Transverse colon (tissue), 4 donors: Measurements from ENCODE around the gene BABAM1. TPM values are rescaled to one million over a fixed set of nuclear protein-coding genes. Genes with fewer than 3 reads are reported as not detected.

ENCODE experiments used
- DNase-seq: peaks from one replicate; pipeline ENCODE4 v3.0.0-alpha.2; 2019
- H3K27ac ChIP-seq, 4 donors: fragments of 200-600 bp; sonication (generic); 2 replicates each; pipeline ENCODE4 v1.5.1; 2016 to 2018; ENCODE audit warnings: inconsistent platforms in 4 of 4
- H3K27me3 ChIP-seq: fragments of 200-600 bp; sonication (generic); 2 replicates; pipeline ENCODE4 v1.5.1; 2017; ENCODE audit warnings: inconsistent platforms
- H3K36me3 ChIP-seq, 4 donors: fragments of 200-600 bp; sonication (generic); 2 replicates each; pipeline ENCODE4 v1.5.1; 2017 to 2019; ENCODE audit warnings: inconsistent platforms in 4 of 4
- H3K4me1 ChIP-seq, 4 donors: fragments of 200-600 bp; sonication (generic); 2 replicates each; pipeline ENCODE4 v1.5.1; 2017 to 2020; ENCODE audit warnings: inconsistent platforms in 4 of 4
- H3K4me3 ChIP-seq, 4 donors: fragments of 200-600 bp; sonication (generic); 1 replicate in 1 of 4; 2 replicates in 3 of 4; pipeline versions ENCODE4 v1.5.1 to v1.6.1; 2017 to 2019; ENCODE audit warnings: inconsistent platforms in 4 of 4
- H3K9me3 ChIP-seq, 2 donors: fragments of 200-600 bp; sonication (generic); 2 replicates each; pipeline ENCODE4 v1.5.1; 2017 to 2019; ENCODE audit warnings: inconsistent platforms in 2 of 2
- EP300 ChIP-seq: sonication (generic); formaldehyde crosslinking; IDR thresholded peaks from one replicate; pipeline ENCODE4 v1.6.1; 2017; ENCODE audit warnings: antibody characterized with exemption, low read depth
- POLR2A ChIP-seq: fragments of 450-650 bp; IDR thresholded peaks from one replicate; pipeline ENCODE4 v1.6.1; 2016; ENCODE audit warnings: antibody characterized with exemption, mild to moderate bottlenecking, moderate library complexity
- POLR2AphosphoS5 ChIP-seq, 3 donors: sonication (generic); formaldehyde crosslinking; IDR thresholded peaks; one replicate each; pipeline ENCODE4 v1.6.1; 2016; ENCODE audit warnings: antibody characterized with exemption in 3 of 3
- WGBS, 2 donors: methylation state at CpG; one replicate each; pipeline ENCODE4 v1.1.5; 2018; ENCODE audit warnings: low coverage in 1 of 2; 5-methylcytosine and 5-hydroxymethylcytosine counted together
- in situ Hi-C, 4 donors: fragments of 200-750 bp; cut with MboI; loops; one replicate each; pipeline versions ENCODE4 v1.15.0 to v1.15.1; 2017; ENCODE audit warnings: low sequenced_read_pairs in 3 of 4, low pct_ligation_motif_present in 1 of 4, low pct_unique_long_range_greater_than_20kb in 1 of 4
- intact Hi-C: fragments of 100-400 bp; cut with DNase I; formaldehyde crosslinking; loops from one replicate; pipeline ENCODE4 v1.15.1; 2023; ENCODE audit warnings: low total_unique reads
- total RNA-seq, 4 donors: library from RNA; depleted of rRNA; stranded (reverse); fragments of >200 nt; gene quantifications; one replicate each; pipeline ENCODE4 v1.1.0, GENCODE V29; 2016
- TF ChIP-seq, protein P1 (sequence below), 5 experiments: fragments of 200-600 bp in 3 of 5; fragments of 450-650 bp in 2 of 5; sonication (generic) in 3 of 5; IDR thresholded peaks; 1 replicate in 2 of 5; 2 replicates in 3 of 5; pipeline ENCODE4 v1.5.1; 2016 to 2017; ENCODE audit warnings: antibody characterized with exemption in 5 of 5, inconsistent platforms in 3 of 5, mild to moderate bottlenecking in 2 of 5, moderate library complexity in 1 of 5

The BABAM1 gene
- total RNA-seq, 4 donors from 2014 or later, result 56.2 to 364 (median 80.2) TPM

GRCh38 chr19:17234911-17235299 lies 32.3 kb upstream of the BABAM1 start:
- intact Hi-C loops, result no loop called here
- TF ChIP-seq POLR2AphosphoS5 (IDR thresholded peaks at IDR 0.05) (no peak), EP300 (no peak), POLR2A (no peak)
- TF ChIP-seq, protein P1, sequence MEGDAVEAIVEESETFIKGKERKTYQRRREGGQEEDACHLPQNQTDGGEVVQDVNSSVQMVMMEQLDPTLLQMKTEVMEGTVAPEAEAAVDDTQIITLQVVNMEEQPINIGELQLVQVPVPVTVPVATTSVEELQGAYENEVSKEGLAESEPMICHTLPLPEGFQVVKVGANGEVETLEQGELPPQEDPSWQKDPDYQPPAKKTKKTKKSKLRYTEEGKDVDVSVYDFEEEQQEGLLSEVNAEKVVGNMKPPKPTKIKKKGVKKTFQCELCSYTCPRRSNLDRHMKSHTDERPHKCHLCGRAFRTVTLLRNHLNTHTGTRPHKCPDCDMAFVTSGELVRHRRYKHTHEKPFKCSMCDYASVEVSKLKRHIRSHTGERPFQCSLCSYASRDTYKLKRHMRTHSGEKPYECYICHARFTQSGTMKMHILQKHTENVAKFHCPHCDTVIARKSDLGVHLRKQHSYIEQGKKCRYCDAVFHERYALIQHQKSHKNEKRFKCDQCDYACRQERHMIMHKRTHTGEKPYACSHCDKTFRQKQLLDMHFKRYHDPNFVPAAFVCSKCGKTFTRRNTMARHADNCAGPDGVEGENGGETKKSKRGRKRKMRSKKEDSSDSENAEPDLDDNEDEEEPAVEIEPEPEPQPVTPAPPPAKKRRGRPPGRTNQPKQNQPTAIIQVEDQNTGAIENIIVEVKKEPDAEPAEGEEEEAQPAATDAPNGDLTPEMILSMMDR (IDR thresholded peaks at IDR 0.05), result no peak
- no peaks in the 10 kb centered on the region for H3K27me3 ChIP-seq
- H3K4me1 ChIP-seq, result peaks cover 11 to 53% (median 32%) of the 10 kb centered on the region in 4 donors
- peak; percentile 79 for DNase-seq
- no peaks in the 10 kb centered on the region for H3K9me3 ChIP-seq
- H3K4me3 ChIP-seq, result peak overlapping the region in 3 of 4 donors; percentile 27 to 58 (median 47)
- in situ Hi-C loops, result no loop called here
- peaks cover 0 to 19% (median 5%) of the 10 kb centered on the region in 4 donors for H3K36me3 ChIP-seq
- WGBS, 2 donors, result 13 to 20% methylated on average over 8 to 11 of the region's 11 CpGs
- H3K27ac ChIP-seq, result peak overlapping the region; percentile 75 to 91 (median 85)

DNA sequence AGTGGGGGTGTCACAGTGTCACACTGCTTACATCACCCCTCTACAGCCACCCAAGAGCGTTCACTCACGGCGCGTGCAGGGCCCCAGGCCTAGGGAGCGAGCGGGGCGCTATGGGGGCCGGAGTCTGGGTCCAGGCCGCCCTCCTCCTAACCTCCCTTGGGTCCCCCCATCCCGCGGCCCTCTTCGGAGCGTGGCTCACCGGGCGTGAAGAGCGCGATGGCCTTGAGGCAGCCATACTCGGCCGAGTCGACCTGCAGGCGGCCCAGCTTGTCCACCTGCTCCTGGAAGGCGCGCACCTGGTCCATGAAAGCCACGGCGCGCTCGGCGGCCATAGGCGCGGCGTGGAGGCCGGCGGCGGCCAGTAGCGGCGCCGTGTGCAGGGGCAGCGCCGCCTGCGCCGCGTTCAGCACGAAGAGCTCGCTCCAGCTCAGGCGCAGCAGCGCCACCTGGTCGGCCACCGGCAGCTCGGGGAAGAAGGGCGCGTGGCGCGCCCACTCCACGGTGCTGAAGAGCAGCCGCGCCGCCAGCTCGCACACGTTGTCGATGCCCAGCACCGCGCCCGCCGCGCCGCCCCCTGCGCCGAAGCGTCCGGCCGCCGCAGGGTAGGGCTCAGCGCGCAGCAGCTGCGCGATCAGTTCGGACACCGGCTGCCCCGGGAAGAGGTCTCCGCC lies 31.8 kb upstream of the BABAM1 start:
- no peak for TF ChIP-seq POLR2A
- no peak for TF ChIP-seq EP300
- TF ChIP-seq POLR2AphosphoS5 (IDR thresholded peaks at IDR 0.05), result peak in 2 of 3 donors; percentile 19 to 22
- TF ChIP-seq, protein P1 (IDR thresholded peaks at IDR 0.05), result peak in 4 of 5 experiments; percentile 26 to 58 (median 40)
- intact Hi-C loops (no loop called here), in situ Hi-C loops (no loop called here)
- H3K27ac ChIP-seq, result peak overlapping the region; percentile 75 to 91 (median 85)
- peaks cover 0 to 19% (median 5%) of the 10 kb centered on the region in 4 donors for H3K36me3 ChIP-seq
- H3K27me3 ChIP-seq, result no peaks in the 10 kb centered on the region
- WGBS, 2 donors, result 0% methylated on average over 5 of the region's 80 CpGs; no CpG with 5 or more reads in 1 of the 2 donors
- DNase-seq, result peak; percentile 80
- no peaks in the 10 kb centered on the region for H3K9me3 ChIP-seq
- H3K4me1 ChIP-seq, result peaks cover 11 to 58% (median 37%) of the 10 kb centered on the region in 4 donors
- H3K4me3 ChIP-seq, result peak overlapping the region; percentile 27 to 58 (median 44)

GRCh38 chr19:17235971-17236777 lies 31.1 kb upstream of the BABAM1 start:
- peak; percentile 55 for DNase-seq
- Histone ChIP-seq H3K4me3 (peak overlapping the region; percentile 27 to 58 (median 44)), H3K4me1 (peaks cover 15 to 65% (median 42%) of the 10 kb centered on the region in 4 donors), H3K36me3 (peaks cover 0 to 19% (median 5%) of the 10 kb centered on the region in 4 donors), H3K9me3 (no peaks in the 10 kb centered on the region), H3K27ac (peak overlapping the region; percentile 75 to 91 (median 85)), H3K27me3 (no peaks in the 10 kb centered on the region)
- WGBS, 2 donors, result 12 to 20% methylated on average over 2 to 15 of the region's 27 CpGs
- intact Hi-C loops, result no loop called here
- TF ChIP-seq POLR2AphosphoS5 (IDR thresholded peaks at IDR 0.05) (no peak), EP300 (no peak), POLR2A (no peak)
- in situ Hi-C loops, result no loop called here

DNA sequence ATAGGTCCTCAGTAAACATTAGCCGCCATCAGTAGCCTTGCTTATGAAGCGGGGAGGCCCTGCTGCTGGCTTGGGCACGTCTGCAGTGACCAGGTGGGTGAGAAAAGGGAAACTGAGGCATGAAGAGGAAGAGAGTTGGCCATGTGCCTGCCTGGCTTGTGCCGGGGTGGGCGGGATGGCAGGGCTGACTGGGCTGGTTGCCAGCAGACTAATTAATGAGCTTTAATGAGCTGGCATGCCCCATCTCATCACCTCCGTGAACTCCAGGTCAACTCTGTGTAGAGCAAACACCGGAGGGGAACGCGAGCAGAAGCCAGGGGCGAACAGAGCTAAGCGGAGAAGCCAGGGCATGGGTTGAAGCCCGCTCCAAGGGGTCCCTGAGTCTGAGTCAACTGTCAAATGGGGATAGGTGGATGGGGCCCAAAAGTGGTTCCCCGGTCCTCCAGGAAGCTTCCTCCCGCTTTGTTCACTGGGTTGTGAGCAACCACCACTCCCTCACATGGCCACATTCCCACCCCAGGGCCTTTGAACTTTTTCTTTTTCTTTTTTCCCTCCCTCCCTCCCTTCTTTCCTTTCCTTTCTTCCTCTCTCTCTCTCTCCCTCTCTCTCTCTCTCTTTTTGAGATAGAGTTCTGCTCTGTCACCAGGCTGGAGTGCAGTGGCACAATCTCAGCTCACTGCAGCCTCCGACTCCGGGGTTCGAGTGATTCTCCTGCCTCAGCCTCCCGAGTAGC lies 30.3 kb upstream of the BABAM1 start:
- H3K9me3 ChIP-seq, result no peaks in the 10 kb centered on the region
- intact Hi-C loops, result no loop called here
- H3K27me3 ChIP-seq, result no peaks in the 10 kb centered on the region
- no peak for DNase-seq
- H3K36me3 ChIP-seq, result peaks cover 0 to 11% (median 2%) of the 10 kb centered on the region in 4 donors
- peak overlapping the region; percentile 75 to 91 (median 85) for H3K27ac ChIP-seq
- peaks cover 19 to 73% (median 50%) of the 10 kb centered on the region in 4 donors for H3K4me1 ChIP-seq
- TF ChIP-seq, protein P1 (IDR thresholded peaks at IDR 0.05), result no peak
- 80 to 82% methylated on average over 1 to 18 of the region's 18 CpGs for WGBS, 2 donors
- in situ Hi-C loops, result no loop called here
- no peak overlapping the region for H3K4me3 ChIP-seq
